ENCODE data around the gene KIF26B. TPM values are rescaled to one million over a fixed set of nuclear protein-coding genes. Genes with fewer than 3 reads are reported as not detected.
A peak's percentile ranks its signal among the peaks of the same experiment; 100 is the strongest.
"Not testable (repeated sequence)": the region's sequence is repeated elsewhere in the genome, so short reads cannot be mapped to it uniquely, and the experiment has no call there.

KIF26B gene
- total RNA-seq, 2 experiments from 2014 or later: 0.60 to 0.84 TPM

DNA sequence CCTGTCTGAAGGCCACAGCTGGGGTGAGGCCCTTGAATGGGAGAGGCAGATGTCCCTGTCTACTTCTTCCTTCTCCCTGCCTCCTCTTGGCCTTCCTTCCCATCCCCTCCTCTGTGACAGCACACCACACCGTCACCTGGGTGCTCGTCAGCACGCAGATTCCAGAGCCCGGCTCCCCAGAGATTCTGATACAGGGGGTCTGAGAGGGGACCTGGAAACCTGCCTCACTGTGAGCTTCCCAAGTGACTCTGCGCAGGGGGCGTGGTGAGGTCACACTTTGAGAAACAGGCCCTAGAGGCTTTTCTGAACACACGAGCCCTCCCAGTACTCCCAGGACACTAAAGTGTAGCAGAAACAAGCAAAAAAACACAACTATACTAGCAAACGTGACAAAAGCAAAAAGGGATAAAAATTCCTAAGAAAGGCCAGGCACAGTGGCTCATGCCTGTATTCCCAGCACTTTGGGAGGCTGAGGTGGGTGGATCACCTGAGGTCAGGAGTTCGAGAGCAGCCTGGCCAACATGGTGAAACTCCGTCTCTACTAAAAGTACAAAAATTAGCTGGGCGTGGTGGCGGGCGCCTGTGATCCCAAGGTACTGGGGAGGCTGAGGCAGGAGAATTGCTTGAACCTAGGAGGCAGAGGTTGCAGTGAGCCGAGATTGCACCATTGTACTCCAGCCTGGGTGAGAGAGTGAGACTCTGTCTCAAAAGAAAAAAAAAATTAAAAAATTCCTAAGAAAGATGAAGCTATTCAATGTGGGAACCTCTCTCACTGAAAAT, 201.3 kb downstream of the KIF26B start:
- H3K27ac Mint-ChIP-seq: not testable (repeated sequence)
- H3K4me1 Mint-ChIP-seq: peaks cover 10% of the 10 kb centered on the region

DNA sequence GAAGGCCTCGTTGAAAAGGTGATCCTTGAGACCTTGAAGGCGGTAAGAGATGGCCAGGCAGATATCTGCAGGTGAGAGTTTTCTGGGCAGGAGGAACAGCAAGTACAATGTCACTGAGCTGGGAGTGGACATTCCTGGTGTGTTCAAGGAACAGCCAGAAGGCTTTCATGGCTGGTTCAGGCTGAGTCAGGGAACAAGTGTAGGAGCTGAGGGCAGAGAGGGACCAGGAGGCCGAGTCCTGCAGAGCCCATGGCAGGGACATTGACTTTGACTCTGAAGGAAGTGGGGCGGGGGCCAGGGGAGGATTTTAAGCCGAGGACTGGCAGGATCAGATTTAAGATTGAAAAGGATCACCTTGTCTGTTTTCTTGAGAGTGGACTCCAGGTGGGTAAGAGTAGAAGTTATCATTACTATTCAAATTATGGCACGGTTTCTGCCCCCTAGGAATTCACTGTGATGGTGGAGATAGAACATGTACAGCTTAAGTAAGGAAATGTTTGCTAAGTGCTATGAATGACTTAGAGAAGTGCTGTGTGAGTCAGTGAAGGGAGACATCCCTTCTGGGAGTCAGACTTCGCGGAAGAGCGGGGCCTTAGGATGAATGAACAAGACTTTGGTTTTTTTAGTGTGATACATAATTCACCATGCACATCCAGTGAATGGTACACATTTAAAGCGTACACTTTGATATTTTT, 202.3 kb downstream of the KIF26B start:
- H3K27ac Mint-ChIP-seq: no peak overlapping the region
- H3K9me3 Mint-ChIP-seq: no peaks in the 10 kb centered on the region
- no peaks in the 10 kb centered on the region for H3K36me3 Mint-ChIP-seq
- no peaks in the 10 kb centered on the region for H3K27me3 Mint-ChIP-seq
- H3K4me3 Mint-ChIP-seq: no peak overlapping the region
- DNase-seq: no peak
- H3K4me1 Mint-ChIP-seq: peaks cover 12% of the 10 kb centered on the region

More for the DNA sequence above, 201.3 kb downstream of the KIF26B start:
- DNase-seq, H3K4me3 Mint-ChIP-seq, H3K27me3 Mint-ChIP-seq, H3K36me3 Mint-ChIP-seq, H3K9me3 Mint-ChIP-seq: not testable (repeated sequence)

DNA sequence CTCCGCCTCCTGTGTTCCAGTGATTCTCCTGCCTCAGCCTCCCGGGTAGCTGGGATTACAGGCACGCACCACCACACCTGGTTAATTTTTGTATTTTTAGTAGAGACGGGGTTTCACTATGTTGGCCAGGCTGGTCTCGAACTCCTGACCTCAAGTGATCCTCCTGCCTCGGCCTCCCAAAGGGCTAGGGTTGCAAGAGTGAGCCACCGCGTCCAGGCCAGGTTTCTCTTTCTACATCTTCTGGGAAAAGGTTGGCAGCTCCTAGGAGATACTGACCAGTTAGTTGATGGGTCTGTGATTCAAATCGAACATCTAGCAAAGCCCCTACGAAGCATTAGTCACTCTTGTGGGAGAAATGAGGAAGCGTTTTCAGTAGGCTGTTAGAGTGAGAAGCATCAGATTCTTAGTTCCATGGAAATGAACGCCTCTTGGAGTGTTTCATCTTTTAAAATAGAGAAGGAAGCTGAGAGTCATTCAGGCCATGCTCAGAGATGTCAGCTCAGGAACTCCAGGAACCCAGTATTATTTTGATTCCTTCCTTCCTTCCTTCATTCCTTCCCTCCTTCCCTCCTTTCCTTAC, 204.4 kb downstream of the KIF26B start:
- H3K36me3 Mint-ChIP-seq, H3K27ac Mint-ChIP-seq, DNase-seq, H3K9me3 Mint-ChIP-seq, H3K27me3 Mint-ChIP-seq, H3K4me3 Mint-ChIP-seq: not testable (repeated sequence)
- peaks cover 13% of the 10 kb centered on the region for H3K4me1 Mint-ChIP-seq

DNA sequence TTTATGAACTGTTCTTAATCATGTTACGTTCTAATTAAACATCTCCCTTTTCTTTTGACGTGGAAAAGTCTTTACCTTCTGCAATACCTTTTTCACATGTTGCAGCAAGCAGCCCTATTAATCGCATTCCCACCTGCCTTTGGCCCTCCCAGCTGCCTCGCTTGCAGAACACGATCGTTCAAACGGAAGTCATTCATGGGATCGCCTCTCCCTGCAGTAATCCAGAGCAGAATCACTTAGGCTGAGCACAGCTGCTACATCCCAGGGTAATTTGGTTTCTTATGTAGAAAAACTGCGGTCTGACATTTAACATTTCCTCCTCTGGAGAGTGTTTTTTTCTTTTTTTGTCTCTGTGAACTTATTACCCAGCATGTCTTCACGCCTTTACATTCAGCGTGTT, 206.3 kb downstream of the KIF26B start:
- peaks cover 5% of the 10 kb centered on the region for H3K27me3 Mint-ChIP-seq
- peaks cover 8% of the 10 kb centered on the region for H3K4me1 Mint-ChIP-seq
- no peak overlapping the region for H3K4me3 Mint-ChIP-seq
- H3K9me3 Mint-ChIP-seq: peaks cover 1% of the 10 kb centered on the region
- DNase-seq: no peak
- H3K36me3 Mint-ChIP-seq: no peaks in the 10 kb centered on the region
- no peak overlapping the region for H3K27ac Mint-ChIP-seq

DNA sequence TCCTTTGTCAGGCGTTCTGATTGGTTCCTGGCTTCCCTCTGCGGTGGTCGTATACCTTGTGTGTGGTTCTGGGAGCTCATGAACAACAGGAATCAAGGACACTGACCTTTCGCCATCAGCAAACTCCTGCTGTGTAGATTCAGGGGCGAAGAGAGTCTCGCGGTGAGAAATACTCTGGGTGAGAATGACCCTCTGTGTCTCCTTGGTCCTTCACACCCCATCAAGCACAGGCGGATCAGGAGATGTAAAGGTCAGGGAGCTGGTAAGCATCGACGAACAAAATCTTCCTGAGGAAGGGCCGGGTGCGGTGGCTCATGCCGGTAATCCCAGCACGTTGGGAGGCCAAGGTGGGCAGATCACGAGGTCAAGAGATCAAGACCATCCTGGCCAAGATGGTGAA, 207.2 kb downstream of the KIF26B start:
- H3K27ac Mint-ChIP-seq: no peak overlapping the region
- H3K9me3 Mint-ChIP-seq: peaks cover 1% of the 10 kb centered on the region
- peaks cover 5% of the 10 kb centered on the region for H3K27me3 Mint-ChIP-seq
- DNase-seq: no peak
- H3K4me3 Mint-ChIP-seq: no peak overlapping the region
- no peaks in the 10 kb centered on the region for H3K36me3 Mint-ChIP-seq
- peaks cover 8% of the 10 kb centered on the region for H3K4me1 Mint-ChIP-seq

DNA sequence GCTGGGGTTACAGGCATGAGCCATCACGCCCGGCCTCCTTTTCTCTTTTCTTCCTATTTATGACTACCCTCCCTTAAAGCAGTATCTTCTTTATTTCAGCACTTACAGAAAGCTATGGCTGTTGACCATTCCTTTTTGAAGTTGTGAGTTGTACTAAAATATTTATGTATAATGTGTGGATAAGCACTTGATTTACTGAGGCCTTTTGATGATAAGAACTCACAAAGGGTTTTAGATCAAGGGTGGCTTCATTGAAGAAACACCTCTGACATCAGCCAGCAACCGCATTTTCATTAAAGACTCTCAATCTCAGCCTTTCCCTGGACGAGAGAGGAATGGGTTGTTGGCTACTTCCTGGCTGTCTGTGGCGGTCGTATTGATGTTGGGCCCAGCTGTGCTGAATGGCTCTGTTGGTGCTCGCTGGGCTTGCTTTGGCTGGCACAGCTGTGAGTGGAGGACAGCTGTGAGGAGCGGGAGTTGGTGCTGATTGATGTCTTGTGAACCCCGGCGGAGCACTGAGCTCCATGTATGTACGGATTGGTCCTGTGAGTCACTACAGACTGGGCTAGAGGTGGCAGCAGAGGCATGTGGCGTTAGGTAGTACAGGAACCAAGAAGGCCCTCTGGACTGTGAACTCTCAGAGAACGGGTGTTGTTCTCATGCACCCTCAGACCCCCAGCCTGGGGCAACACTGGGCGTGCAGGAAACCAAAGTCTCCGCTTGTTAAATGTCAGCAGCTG, 208.8 kb downstream of the KIF26B start:
- no peak overlapping the region for H3K4me3 Mint-ChIP-seq
- H3K27me3 Mint-ChIP-seq: peaks cover 5% of the 10 kb centered on the region
- DNase-seq: no peak
- H3K27ac Mint-ChIP-seq: no peak overlapping the region
- peaks cover 1% of the 10 kb centered on the region for H3K9me3 Mint-ChIP-seq
- H3K36me3 Mint-ChIP-seq: no peaks in the 10 kb centered on the region
- peaks cover 8% of the 10 kb centered on the region for H3K4me1 Mint-ChIP-seq

DNA sequence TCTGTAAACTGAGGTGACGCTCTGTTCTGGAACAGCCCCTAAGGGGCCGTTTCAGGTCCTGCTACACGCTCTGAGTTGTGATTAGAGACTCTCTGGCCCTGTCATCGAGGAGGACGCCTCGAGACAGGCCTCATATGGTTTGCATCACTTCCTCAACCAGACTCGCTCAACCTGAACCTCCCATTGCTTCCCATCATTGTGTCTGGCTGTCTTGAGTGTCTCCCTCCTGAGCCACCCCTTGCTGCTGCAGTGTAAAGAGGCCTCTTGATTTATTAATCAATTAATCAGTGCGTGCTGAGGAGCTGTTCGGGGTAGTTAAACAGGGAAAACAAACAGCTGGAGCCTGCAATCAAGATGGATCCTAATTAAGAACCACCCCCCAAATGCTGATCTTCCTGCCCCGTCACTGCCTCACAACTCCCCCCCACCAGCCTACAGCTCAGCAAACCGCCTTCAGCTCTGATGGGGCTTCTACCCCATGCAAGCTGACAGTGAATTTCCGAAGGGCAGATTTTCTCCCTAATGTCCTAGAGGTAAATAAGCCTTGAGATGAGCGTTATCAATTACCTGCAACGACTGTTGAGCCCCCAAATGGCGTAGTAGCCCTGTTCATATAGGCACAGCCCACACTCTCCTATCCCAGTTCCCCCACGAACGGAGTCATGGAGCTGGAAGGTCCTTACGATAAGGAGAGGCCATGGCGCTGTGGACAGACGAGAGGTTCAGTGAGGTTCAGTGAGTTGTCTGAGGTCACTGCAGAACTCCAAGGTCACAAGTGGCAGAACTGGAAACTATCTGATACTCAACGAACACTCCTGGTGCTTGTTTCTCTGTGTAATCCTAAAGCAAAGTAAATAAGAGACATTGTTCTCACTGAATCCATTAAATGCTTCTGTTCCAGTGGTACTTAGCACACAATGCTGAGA, 210.6 kb downstream of the KIF26B start:
- DNase-seq: no peak
- Mint-ChIP-seq H3K27me3 (peaks cover 6% of the 10 kb centered on the region), H3K4me1 (peaks cover 8% of the 10 kb centered on the region), H3K4me3 (no peak overlapping the region), H3K36me3 (no peaks in the 10 kb centered on the region), H3K27ac (no peak overlapping the region), H3K9me3 (peaks cover 1% of the 10 kb centered on the region)

DNA sequence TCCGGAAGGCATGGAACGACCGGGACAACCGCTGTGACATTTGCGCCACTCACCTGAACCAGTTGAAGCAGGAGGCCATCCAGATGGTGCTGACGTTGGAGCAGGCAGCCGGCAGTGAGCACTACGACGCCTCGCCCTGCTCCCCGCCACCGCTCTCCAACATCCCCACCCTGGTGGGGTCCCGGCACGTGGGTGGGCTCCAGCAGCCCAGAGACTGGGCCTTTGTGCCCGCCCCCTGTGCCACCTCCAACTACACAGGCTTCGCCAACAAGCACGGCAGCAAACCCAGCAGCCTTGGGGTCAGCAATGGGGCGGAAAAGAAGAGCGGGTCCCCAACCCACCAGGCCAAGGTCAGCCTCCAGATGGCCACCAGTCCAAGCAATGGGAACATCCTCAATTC, 212.1 kb downstream of the KIF26B start:
- no peak overlapping the region for H3K27ac Mint-ChIP-seq
- peaks cover 6% of the 10 kb centered on the region for H3K4me1 Mint-ChIP-seq
- no peak for DNase-seq
- peaks cover 9% of the 10 kb centered on the region for H3K27me3 Mint-ChIP-seq
- no peaks in the 10 kb centered on the region for H3K36me3 Mint-ChIP-seq
- no peak overlapping the region for H3K4me3 Mint-ChIP-seq
- H3K9me3 Mint-ChIP-seq: peaks cover 1% of the 10 kb centered on the region

DNA sequence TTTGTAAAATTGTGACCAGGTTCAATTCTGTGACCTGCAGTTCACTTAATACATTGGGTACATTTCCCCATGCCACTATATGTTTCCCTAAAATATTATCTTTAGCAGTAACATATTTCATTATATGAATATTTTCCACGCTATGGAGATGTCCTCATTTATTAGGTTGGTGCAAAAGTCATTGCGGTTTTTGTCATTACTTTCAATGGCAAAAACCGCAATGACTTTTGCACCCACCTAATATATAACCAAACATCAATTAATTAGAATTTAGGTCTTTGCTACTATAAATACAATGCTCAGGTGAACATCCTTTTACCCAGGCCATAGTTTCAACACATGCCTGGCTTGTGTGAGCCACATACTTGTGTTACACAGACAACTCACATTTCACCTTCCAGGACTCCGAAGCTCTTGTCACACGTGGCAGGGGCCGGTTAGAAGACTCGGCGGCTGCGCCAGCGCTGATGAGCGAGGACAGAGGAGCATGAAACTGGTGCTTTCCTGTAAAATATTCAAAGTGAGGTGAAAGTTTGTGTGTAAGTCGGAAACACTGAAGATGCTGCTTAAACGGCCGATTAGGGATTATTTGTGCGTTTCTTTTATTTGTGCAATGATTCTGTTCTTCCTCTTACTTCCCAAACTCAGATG, 215.5 kb downstream of the KIF26B start:
- Mint-ChIP-seq H3K27me3 (peaks cover 3% of the 10 kb centered on the region), H3K9me3 (no peaks in the 10 kb centered on the region), H3K36me3 (no peaks in the 10 kb centered on the region), H3K27ac (no peak overlapping the region), H3K4me3 (no peak overlapping the region), H3K4me1 (no peaks in the 10 kb centered on the region)
- no peak for DNase-seq

DNA sequence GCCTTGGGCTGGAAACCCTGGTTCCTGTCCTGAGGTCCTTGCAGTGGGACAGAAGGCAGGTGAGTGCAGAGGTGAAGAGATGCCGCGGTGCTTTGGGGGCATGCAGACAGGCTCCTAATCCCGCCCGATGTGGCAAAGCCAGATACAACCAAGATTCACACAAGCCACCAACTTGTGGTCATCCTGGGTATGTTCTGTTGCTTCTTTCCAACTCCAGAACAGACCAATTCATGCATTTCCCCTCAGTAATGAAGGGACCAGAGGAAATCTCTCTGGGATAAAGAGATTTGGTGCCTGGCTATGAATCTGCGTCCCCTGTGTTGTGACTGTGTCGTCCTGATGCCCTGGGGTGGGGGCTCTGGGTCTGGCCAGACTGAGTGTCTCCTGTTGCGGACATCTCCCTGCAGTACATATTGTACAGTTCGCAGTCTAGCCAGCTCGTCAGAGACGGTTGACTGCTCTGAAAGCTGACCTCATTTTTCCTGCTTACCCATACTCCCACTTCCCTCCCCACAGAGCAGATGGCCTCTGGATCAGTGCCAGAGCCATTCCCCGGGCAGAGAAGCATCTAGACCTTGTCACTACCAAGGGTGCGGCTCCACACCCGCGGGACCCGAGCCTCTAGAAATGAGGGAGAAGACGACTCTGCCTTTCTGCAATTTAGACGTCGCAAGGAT, 216.3 kb downstream of the KIF26B start:
- no peak for DNase-seq
- Mint-ChIP-seq H3K36me3 (no peaks in the 10 kb centered on the region), H3K4me1 (peaks cover 3% of the 10 kb centered on the region), H3K9me3 (no peaks in the 10 kb centered on the region), H3K4me3 (no peak overlapping the region), H3K27me3 (peaks cover 3% of the 10 kb centered on the region), H3K27ac (no peak overlapping the region)

DNA sequence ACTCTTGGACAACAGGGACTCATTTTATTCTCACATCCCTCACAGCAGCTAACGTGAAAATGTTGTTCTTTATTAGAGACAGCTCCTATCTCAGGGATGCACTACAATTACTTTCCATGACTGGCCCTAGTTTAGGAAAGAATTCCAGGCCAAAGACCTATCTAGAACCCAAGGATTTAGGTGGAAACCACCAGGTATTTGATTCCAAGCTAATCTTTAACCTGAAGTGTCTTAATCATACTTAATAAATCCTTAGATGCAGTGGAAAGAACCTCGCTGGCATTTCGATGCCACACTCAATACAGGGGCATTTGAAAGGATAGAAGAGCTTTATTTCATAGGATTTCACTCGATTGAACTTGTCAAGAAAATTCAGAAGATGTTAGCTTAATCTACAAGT, 218.3 kb downstream of the KIF26B start:
- no peak for DNase-seq
- H3K36me3 Mint-ChIP-seq: no peaks in the 10 kb centered on the region
- H3K9me3 Mint-ChIP-seq: no peaks in the 10 kb centered on the region
- no peak overlapping the region for H3K27ac Mint-ChIP-seq
- H3K4me3 Mint-ChIP-seq: no peak overlapping the region
- H3K4me1 Mint-ChIP-seq: peaks cover 18% of the 10 kb centered on the region
- H3K27me3 Mint-ChIP-seq: peaks cover 3% of the 10 kb centered on the region

DNA sequence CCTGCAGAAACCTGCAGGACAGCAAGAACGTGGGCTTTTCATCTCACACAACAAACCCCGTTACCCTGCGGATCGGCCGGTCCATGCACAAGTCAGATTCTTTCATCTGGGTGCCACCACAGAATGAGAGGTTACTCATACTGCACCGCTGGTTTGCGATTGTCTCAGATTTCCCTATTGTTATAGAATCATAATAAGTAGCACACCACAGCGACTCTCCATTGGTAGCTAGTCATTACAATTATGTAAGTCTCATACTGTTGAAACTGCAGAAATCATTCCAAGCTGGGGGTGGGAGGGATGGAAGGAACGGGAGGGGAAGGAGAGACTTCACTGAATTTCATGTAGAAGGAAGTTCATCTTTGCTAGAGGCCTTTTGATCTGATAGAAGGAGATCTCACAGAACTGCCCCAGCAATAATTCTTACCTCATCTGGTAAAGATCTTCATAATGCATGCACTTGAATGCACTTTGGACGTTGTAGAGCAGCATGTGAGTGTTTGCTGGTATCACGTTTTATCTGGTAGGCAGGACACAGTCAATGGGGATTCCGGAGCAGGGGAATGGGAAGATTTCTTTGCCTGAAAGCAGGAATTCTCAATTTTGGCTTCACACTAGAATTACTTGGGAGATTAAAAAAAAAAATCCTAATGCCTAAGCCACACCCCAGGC, 221.1 kb downstream of the KIF26B start:
- Mint-ChIP-seq H3K4me1 (peaks cover 36% of the 10 kb centered on the region), H3K27ac (no peak overlapping the region), H3K4me3 (no peak overlapping the region), H3K36me3 (no peaks in the 10 kb centered on the region), H3K9me3 (no peaks in the 10 kb centered on the region), H3K27me3 (no peaks in the 10 kb centered on the region)
- DNase-seq: no peak

DNA sequence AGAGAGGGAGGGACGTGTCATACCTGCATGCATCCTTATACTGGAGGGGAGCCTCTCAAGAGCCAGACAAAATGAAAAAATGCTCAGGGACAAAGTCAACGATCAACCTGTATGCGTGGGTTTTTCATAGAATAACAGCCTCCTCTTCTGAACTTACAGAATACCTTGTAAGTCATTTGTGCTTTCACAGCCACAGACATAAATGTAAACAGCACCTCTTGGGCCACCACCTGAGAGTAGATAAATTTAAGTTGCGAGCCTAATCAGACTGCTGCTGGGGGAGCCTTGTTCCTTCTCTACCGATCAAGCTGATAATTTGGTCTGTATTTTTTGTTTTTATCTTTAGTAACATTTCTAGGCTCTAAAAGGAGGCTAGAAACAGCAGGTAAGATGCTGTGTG, 223.1 kb downstream of the KIF26B start:
- DNase-seq: no peak
- H3K27ac Mint-ChIP-seq: peak overlapping the region; percentile 62
- peaks cover 36% of the 10 kb centered on the region for H3K4me1 Mint-ChIP-seq
- H3K9me3 Mint-ChIP-seq: no peaks in the 10 kb centered on the region
- no peaks in the 10 kb centered on the region for H3K36me3 Mint-ChIP-seq
- H3K27me3 Mint-ChIP-seq: no peaks in the 10 kb centered on the region
- peak overlapping the region; percentile 19 for H3K4me3 Mint-ChIP-seq
